RWPE2 (cell line): ENCODE data around the gene FOXN3.

Experiments used
- ATAC-seq: fragments of 200-7000 bp; cut with Tn5 transposase; 3 replicates; pipeline ENCODE4 v1.9.1; 2021; ENCODE audit warnings: low read depth
- DNase-seq: peaks from one replicate; pipeline ENCODE4 v3.0.0-alpha.2; 2020; ENCODE audit warnings: low spot score
- H3K27ac ChIP-seq: fragments of 450-650 bp; 2 replicates; pipeline ENCODE4 v1.5.1; 2017; ENCODE audit warnings: mild to moderate bottlenecking; ENCODE audit not compliant: poor library complexity, severe bottlenecking
- H3K27me3 ChIP-seq: fragments of 250-450 bp; sonication (Bioruptor Pico); 2 replicates; pipeline ENCODE4 v1.5.1; 2021; ENCODE audit warnings: mild to moderate bottlenecking, moderate library complexity; ENCODE audit not compliant: insufficient read depth, poor library complexity, severe bottlenecking
- H3K36me3 ChIP-seq: fragments of 250-450 bp; sonication (Bioruptor Pico); 2 replicates; pipeline ENCODE4 v1.5.1; 2020; ENCODE audit warnings: low read depth, mild to moderate bottlenecking, moderate library complexity
- H3K4me1 ChIP-seq: fragments of 250-450 bp; sonication (Bioruptor Pico); 2 replicates; pipeline ENCODE4 v1.5.1; 2021; ENCODE audit warnings: mild to moderate bottlenecking, moderate library complexity; ENCODE audit not compliant: insufficient read depth, poor library complexity, severe bottlenecking
- H3K4me3 ChIP-seq: fragments of 250-450 bp; sonication (Bioruptor Pico); 2 replicates; pipeline ENCODE4 v1.5.1; 2021; ENCODE audit warnings: mild to moderate bottlenecking, moderate library complexity; ENCODE audit not compliant: severe bottlenecking
- H3K9me3 ChIP-seq: fragments of 250-450 bp; sonication (Bioruptor Pico); 2 replicates; pipeline ENCODE4 v1.5.1; 2021; ENCODE audit warnings: mild to moderate bottlenecking, moderate library complexity; ENCODE audit not compliant: severe bottlenecking
- TF ChIP-seq, protein P1 (sequence below): fragments of 450-650 bp; IDR thresholded peaks from one replicate; pipeline ENCODE4 v1.5.1; 2017; ENCODE audit warnings: mild to moderate bottlenecking, moderate library complexity; ENCODE audit not compliant: poor library complexity, severe bottlenecking

The FOXN3 gene, protein sequence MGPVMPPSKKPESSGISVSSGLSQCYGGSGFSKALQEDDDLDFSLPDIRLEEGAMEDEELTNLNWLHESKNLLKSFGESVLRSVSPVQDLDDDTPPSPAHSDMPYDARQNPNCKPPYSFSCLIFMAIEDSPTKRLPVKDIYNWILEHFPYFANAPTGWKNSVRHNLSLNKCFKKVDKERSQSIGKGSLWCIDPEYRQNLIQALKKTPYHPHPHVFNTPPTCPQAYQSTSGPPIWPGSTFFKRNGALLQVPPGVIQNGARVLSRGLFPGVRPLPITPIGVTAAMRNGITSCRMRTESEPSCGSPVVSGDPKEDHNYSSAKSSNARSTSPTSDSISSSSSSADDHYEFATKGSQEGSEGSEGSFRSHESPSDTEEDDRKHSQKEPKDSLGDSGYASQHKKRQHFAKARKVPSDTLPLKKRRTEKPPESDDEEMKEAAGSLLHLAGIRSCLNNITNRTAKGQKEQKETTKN

GRCh38 chr14:89417091-89417464, at the start of gene FOXN3:
Gene FOXN3 (minus strand): TSS chr14:89417233. CDS start chr14:89412476, 4,757 bp downstream.
- TF ChIP-seq, protein P1, sequence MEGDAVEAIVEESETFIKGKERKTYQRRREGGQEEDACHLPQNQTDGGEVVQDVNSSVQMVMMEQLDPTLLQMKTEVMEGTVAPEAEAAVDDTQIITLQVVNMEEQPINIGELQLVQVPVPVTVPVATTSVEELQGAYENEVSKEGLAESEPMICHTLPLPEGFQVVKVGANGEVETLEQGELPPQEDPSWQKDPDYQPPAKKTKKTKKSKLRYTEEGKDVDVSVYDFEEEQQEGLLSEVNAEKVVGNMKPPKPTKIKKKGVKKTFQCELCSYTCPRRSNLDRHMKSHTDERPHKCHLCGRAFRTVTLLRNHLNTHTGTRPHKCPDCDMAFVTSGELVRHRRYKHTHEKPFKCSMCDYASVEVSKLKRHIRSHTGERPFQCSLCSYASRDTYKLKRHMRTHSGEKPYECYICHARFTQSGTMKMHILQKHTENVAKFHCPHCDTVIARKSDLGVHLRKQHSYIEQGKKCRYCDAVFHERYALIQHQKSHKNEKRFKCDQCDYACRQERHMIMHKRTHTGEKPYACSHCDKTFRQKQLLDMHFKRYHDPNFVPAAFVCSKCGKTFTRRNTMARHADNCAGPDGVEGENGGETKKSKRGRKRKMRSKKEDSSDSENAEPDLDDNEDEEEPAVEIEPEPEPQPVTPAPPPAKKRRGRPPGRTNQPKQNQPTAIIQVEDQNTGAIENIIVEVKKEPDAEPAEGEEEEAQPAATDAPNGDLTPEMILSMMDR, result no peak
- no peaks in the 10 kb centered on the region for H3K36me3 ChIP-seq
- H3K4me1 ChIP-seq, result peaks cover 3% of the 10 kb centered on the region
- H3K27ac ChIP-seq, result peak within 1 kb of the TSS; percentile 70
- H3K27me3 ChIP-seq, result no peaks in the 10 kb centered on the region
- ATAC-seq (peak; percentile 49), DNase-seq (peak; percentile 88)
- H3K4me3 ChIP-seq, result peak within 1 kb of the TSS; percentile 96
- no peaks in the 10 kb centered on the region for H3K9me3 ChIP-seq

GRCh38 chr14:89466484-89466883, 49.5 kb upstream of the FOXN3 start:
- Histone ChIP-seq H3K4me3 (no peak overlapping the region), H3K4me1 (no peaks in the 10 kb centered on the region), H3K27ac (no peak overlapping the region), H3K27me3 (no peaks in the 10 kb centered on the region), H3K36me3 (no peaks in the 10 kb centered on the region), H3K9me3 (no peaks in the 10 kb centered on the region)
- ATAC-seq, result no peak
- TF ChIP-seq, protein P1, result no peak
- DNase-seq, result no peak

DNA sequence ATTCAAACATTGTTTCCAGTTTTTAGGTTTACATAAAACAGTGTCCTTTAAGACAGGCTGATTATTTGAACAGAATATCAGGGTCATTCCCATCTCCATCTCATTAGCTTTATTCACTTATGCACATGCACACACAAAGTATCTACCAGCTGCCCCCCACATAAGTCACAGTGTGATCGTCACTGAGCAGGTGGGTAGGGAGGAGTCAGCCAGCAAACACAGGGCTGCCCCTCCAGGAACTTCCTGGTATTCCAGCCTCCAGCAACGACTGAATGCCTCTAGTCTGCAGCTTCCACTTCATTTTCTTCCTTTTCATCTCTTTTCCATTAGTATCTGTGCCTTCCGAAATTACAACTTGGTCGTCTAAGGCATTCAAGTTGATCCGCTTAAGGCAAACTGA, 48.8 kb upstream of the FOXN3 start:
- TF ChIP-seq, protein P1, result no peak
- no peaks in the 10 kb centered on the region for H3K27me3 ChIP-seq
- H3K9me3 ChIP-seq, result no peaks in the 10 kb centered on the region
- no peak overlapping the region for H3K27ac ChIP-seq
- no peaks in the 10 kb centered on the region for H3K4me1 ChIP-seq
- no peaks in the 10 kb centered on the region for H3K36me3 ChIP-seq
- no peak for ATAC-seq
- DNase-seq, result no peak
- H3K4me3 ChIP-seq, result no peak overlapping the region

- Histone ChIP-seq H3K4me3 (no peak overlapping the region), H3K27ac (no peak overlapping the region), H3K27me3 (no peaks in the 10 kb centered on the region), H3K36me3 (no peaks in the 10 kb centered on the region), H3K9me3 (no peaks in the 10 kb centered on the region), H3K4me1 (no peaks in the 10 kb centered on the region)
- ATAC-seq, result no peak
- TF ChIP-seq, protein P1, result no peak
- DNase-seq, result no peak
These were observed 44.2 kb upstream of the FOXN3 start for GRCh38 chr14:89461256-89461655.
